ENCODE data around the gene TRAP1. TPM values are rescaled to one million over a fixed set of nuclear protein-coding genes. Genes with fewer than 3 reads are reported as not detected.

The TRAP1 gene
- total RNA-seq, 2 experiments from 2014 or later = 185 to 242 TPM

- Histone ChIP-seq H4K20me1 (ENCODE audit: insufficient read depth, low read length) (no peaks in the 10 kb centered on the region), H3K27ac (ENCODE audit: low read depth, low read length, poor library complexity, severe bottlenecking) (no peak overlapping the region), H3K9me3 (ENCODE audit: low read length) (no peaks in the 10 kb centered on the region), H2AFZ (ENCODE audit: low read length) (no peak overlapping the region), H3K79me2 (ENCODE audit: insufficient read depth, low read depth, low read length) (no peaks in the 10 kb centered on the region), H3K36me3 (ENCODE audit: insufficient read depth, low read length) (peaks cover 89% of the 10 kb centered on the region), H3K4me2 (ENCODE audit: low read length) (no peak overlapping the region), H3K9me2 (ENCODE audit: insufficient read depth, low read length) (no peaks in the 10 kb centered on the region), H3K4me3 (ENCODE audit: low read depth, low read length, poor library complexity, severe bottlenecking) (no peak overlapping the region), H3K4me1 (ENCODE audit: insufficient read depth, low read length, poor library complexity, severe bottlenecking) (no peaks in the 10 kb centered on the region)
- no TSS peak for BruUV-seq (replicated peaks)
- intact Hi-C loops (cut with micrococcal nuclease; ENCODE audit: unreplicated experiment) = no loop called here
- ChIA-PET CTCF (ENCODE audit: unreplicated experiment) (no interaction called here), POLR2A (no interaction called here)
- no peak for DNase-seq (ENCODE audit: low spot score)
- TF ChIP-seq CTCF (conservative IDR thresholded peaks at IDR 0.05; ENCODE audit: low read length) = no peak
- no peak for TF ChIP-seq EZH2phosphoT487 (IDR thresholded peaks at IDR 0.05; ENCODE audit: borderline replicate concordance, low read depth, low read length)
Measured at GRCh38 chr16:3754772-3755171, 37.4 kb upstream of the TRAP1 start.

GRCh38 chr16:3754081-3754703 lies 36.9 kb upstream of the TRAP1 start:
- no peak for TF ChIP-seq CTCF (conservative IDR thresholded peaks at IDR 0.05; ENCODE audit: low read length)
- no peak for TF ChIP-seq EZH2phosphoT487 (IDR thresholded peaks at IDR 0.05; ENCODE audit: borderline replicate concordance, low read depth, low read length)
- peaks cover 92% of the 10 kb centered on the region for H3K36me3 ChIP-seq (ENCODE audit: insufficient read depth, low read length)
- BruUV-seq (replicated peaks) = no TSS peak
- no peak overlapping the region for H3K4me2 ChIP-seq (ENCODE audit: low read length)
- no peaks in the 10 kb centered on the region for H3K79me2 ChIP-seq (ENCODE audit: insufficient read depth, low read depth, low read length)
- no peak overlapping the region for H2AFZ ChIP-seq (ENCODE audit: low read length)
- H3K9me2 ChIP-seq (ENCODE audit: insufficient read depth, low read length) = no peaks in the 10 kb centered on the region
- no peaks in the 10 kb centered on the region for H3K9me3 ChIP-seq (ENCODE audit: low read length)
- H3K4me3 ChIP-seq (ENCODE audit: low read depth, low read length, poor library complexity, severe bottlenecking) = no peak overlapping the region
- no peak for DNase-seq (ENCODE audit: low spot score)
- no peaks in the 10 kb centered on the region for H4K20me1 ChIP-seq (ENCODE audit: insufficient read depth, low read length)
- POLR2A ChIA-PET = no interaction called here
- H3K27ac ChIP-seq (ENCODE audit: low read depth, low read length, poor library complexity, severe bottlenecking) = no peak overlapping the region
- intact Hi-C loops (cut with micrococcal nuclease; ENCODE audit: unreplicated experiment) = no loop called here
- CTCF ChIA-PET (ENCODE audit: unreplicated experiment) = no interaction called here
- H3K4me1 ChIP-seq (ENCODE audit: insufficient read depth, low read length, poor library complexity, severe bottlenecking) = no peaks in the 10 kb centered on the region

GRCh38 chr16:3752984-3753383 lies 35.7 kb upstream of the TRAP1 start:
- H4K20me1 ChIP-seq (ENCODE audit: insufficient read depth, low read length) = no peaks in the 10 kb centered on the region
- ChIA-PET POLR2A (no interaction called here), CTCF (ENCODE audit: unreplicated experiment) (no interaction called here)
- H3K4me3 ChIP-seq (ENCODE audit: low read depth, low read length, poor library complexity, severe bottlenecking) = no peak overlapping the region
- intact Hi-C loops (cut with micrococcal nuclease; ENCODE audit: unreplicated experiment) = no loop called here
- H3K4me1 ChIP-seq (ENCODE audit: insufficient read depth, low read length, poor library complexity, severe bottlenecking) = no peaks in the 10 kb centered on the region
- H3K4me2 ChIP-seq (ENCODE audit: low read length) = no peak overlapping the region
- no peak overlapping the region for H2AFZ ChIP-seq (ENCODE audit: low read length)
- no TSS peak for BruUV-seq (replicated peaks)
- H3K9me3 ChIP-seq (ENCODE audit: low read length) = no peaks in the 10 kb centered on the region
- H3K36me3 ChIP-seq (ENCODE audit: insufficient read depth, low read length) = peaks cover 90% of the 10 kb centered on the region
- no peak for DNase-seq (ENCODE audit: low spot score)
- H3K79me2 ChIP-seq (ENCODE audit: insufficient read depth, low read depth, low read length) = no peaks in the 10 kb centered on the region
- H3K27ac ChIP-seq (ENCODE audit: low read depth, low read length, poor library complexity, severe bottlenecking) = no peak overlapping the region
- no peak for TF ChIP-seq EZH2phosphoT487 (IDR thresholded peaks at IDR 0.05; ENCODE audit: borderline replicate concordance, low read depth, low read length)
- no peak for TF ChIP-seq CTCF (conservative IDR thresholded peaks at IDR 0.05; ENCODE audit: low read length)
- H3K9me2 ChIP-seq (ENCODE audit: insufficient read depth, low read length) = no peaks in the 10 kb centered on the region

All from OCI-LY7 (cell line).